Measurements from ENCODE around the gene BCL6.

The BCL6 gene

DNA sequence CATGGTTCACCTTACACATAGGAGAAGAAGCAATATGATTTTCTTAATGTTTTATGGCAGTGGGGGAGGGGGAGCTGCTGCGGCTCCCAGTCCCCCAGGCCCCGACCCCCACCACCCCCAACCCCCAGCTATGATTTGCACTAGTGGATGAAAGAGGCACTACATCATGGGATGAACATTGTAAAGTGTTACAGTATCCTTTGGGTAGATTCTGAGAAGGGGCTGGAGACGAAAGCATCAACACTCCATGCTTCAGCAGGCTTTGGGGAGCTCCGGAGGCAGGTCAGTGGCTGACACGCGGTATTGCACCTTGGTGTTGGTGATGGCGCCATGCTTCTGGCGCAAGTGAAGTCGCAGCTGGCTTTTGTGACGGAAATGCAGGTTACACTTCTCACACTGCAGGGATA lies 23.1 kb downstream of the BCL6 start:
- Histone ChIP-seq H2AFZ (ENCODE audit: low read length) (no peak overlapping the region), H3F3A (ENCODE audit: insufficient read depth, low read length) (peaks cover 59% of the 10 kb centered on the region), H3K9me3 (ENCODE audit: low read length) (no peaks in the 10 kb centered on the region), H3K79me2 (ENCODE audit: insufficient read depth, low read length) (no peaks in the 10 kb centered on the region), H4K20me1 (ENCODE audit: insufficient read depth, low read length) (no peaks in the 10 kb centered on the region), H3K27ac (ENCODE audit: low read depth, low read length, poor library complexity, severe bottlenecking) (peak overlapping the region; percentile 16), H3K4me1 (ENCODE audit: insufficient read depth, low read length, severe bottlenecking) (peaks cover 5% of the 10 kb centered on the region), H3K36me3 (ENCODE audit: insufficient read depth, low read length) (peaks cover 72% of the 10 kb centered on the region), H3K9me2 (ENCODE audit: low read depth, low read length) (no peaks in the 10 kb centered on the region), H3K27me3 (ENCODE audit: insufficient read depth, low read length) (no peaks in the 10 kb centered on the region), H3K4me2 (ENCODE audit: low read length) (no peak overlapping the region), H3K4me3 (ENCODE audit: low read depth, low read length, poor library complexity, severe bottlenecking) (no peak overlapping the region), H3K9ac (ENCODE audit: low read length) (no peak overlapping the region)
- no peak for TF ChIP-seq EZH2 (IDR thresholded peaks at IDR 0.05; ENCODE audit: borderline replicate concordance, low read length)
- TF ChIP-seq, protein P1, sequence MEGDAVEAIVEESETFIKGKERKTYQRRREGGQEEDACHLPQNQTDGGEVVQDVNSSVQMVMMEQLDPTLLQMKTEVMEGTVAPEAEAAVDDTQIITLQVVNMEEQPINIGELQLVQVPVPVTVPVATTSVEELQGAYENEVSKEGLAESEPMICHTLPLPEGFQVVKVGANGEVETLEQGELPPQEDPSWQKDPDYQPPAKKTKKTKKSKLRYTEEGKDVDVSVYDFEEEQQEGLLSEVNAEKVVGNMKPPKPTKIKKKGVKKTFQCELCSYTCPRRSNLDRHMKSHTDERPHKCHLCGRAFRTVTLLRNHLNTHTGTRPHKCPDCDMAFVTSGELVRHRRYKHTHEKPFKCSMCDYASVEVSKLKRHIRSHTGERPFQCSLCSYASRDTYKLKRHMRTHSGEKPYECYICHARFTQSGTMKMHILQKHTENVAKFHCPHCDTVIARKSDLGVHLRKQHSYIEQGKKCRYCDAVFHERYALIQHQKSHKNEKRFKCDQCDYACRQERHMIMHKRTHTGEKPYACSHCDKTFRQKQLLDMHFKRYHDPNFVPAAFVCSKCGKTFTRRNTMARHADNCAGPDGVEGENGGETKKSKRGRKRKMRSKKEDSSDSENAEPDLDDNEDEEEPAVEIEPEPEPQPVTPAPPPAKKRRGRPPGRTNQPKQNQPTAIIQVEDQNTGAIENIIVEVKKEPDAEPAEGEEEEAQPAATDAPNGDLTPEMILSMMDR (IDR thresholded peaks at IDR 0.05; ENCODE audit: low read length): 0 out of 2 replicates have a peak, but pooled peaks have one; percentile 24

DNA sequence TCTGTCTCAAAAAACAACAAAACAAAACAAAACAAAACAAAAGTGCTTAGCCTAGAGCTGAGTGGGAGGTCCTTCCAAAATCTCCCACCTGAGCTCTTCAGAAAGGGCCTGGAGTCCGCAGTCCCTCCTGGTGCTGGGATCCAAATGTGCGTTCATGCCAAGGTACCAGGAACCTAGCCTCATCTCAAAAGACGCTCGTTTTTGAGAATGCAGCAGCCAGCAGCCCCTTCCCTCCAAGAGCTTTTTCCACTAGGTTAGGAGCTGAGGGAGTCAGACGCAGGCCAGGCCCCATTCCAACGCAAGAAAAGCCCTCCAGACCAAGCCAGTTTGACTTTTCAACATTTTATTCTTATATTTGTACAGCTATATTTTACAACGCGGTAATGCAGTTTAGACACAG lies 24.2 kb downstream of the BCL6 start:
- Histone ChIP-seq H3K9me3 (ENCODE audit: low read length) (no peaks in the 10 kb centered on the region), H2AFZ (ENCODE audit: low read length) (no peak overlapping the region), H4K20me1 (ENCODE audit: insufficient read depth, low read length) (no peaks in the 10 kb centered on the region), H3F3A (ENCODE audit: insufficient read depth, low read length) (peaks cover 50% of the 10 kb centered on the region), H3K27me3 (ENCODE audit: insufficient read depth, low read length) (no peaks in the 10 kb centered on the region), H3K79me2 (ENCODE audit: insufficient read depth, low read length) (no peaks in the 10 kb centered on the region), H3K9me2 (ENCODE audit: low read depth, low read length) (no peaks in the 10 kb centered on the region), H3K9ac (ENCODE audit: low read length) (no peak overlapping the region), H3K4me1 (ENCODE audit: insufficient read depth, low read length, severe bottlenecking) (peaks cover 5% of the 10 kb centered on the region), H3K36me3 (ENCODE audit: insufficient read depth, low read length) (peaks cover 60% of the 10 kb centered on the region), H3K4me3 (ENCODE audit: low read depth, low read length, poor library complexity, severe bottlenecking) (no peak overlapping the region), H3K4me2 (ENCODE audit: low read length) (no peak overlapping the region), H3K27ac (ENCODE audit: low read depth, low read length, poor library complexity, severe bottlenecking) (peak overlapping the region; percentile 4)
- TF ChIP-seq EZH2 (IDR thresholded peaks at IDR 0.05; ENCODE audit: borderline replicate concordance, low read length): no peak
- TF ChIP-seq, protein P1 (IDR thresholded peaks at IDR 0.05; ENCODE audit: low read length): no peak

DNA sequence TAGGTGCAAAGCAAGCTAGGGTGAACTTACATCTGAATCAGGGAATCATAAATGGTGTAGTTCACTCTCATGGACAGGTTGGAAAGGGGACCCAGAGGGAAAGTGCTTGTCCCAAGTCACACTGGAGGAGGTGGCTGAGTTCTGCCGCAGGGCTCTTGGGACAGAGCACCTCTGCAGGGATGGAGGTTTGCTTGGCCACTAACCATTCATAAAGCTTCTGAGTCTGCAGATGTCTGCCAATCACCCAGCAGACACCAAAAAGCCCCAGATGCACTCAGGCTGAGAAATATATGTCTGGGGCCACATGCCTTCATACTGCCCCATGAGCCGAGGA lies 25.0 kb downstream of the BCL6 start:
- Histone ChIP-seq H3F3A (ENCODE audit: insufficient read depth, low read length) (peaks cover 45% of the 10 kb centered on the region), H3K79me2 (ENCODE audit: insufficient read depth, low read length) (no peaks in the 10 kb centered on the region), H3K9ac (ENCODE audit: low read length) (no peak overlapping the region), H3K27me3 (ENCODE audit: insufficient read depth, low read length) (no peaks in the 10 kb centered on the region), H3K9me2 (ENCODE audit: low read depth, low read length) (no peaks in the 10 kb centered on the region), H3K27ac (ENCODE audit: low read depth, low read length, poor library complexity, severe bottlenecking) (peak overlapping the region; percentile 50), H3K9me3 (ENCODE audit: low read length) (no peaks in the 10 kb centered on the region), H3K4me2 (ENCODE audit: low read length) (no peak overlapping the region), H4K20me1 (ENCODE audit: insufficient read depth, low read length) (no peaks in the 10 kb centered on the region), H3K36me3 (ENCODE audit: insufficient read depth, low read length) (peaks cover 53% of the 10 kb centered on the region), H3K4me3 (ENCODE audit: low read depth, low read length, poor library complexity, severe bottlenecking) (no peak overlapping the region), H2AFZ (ENCODE audit: low read length) (no peak overlapping the region), H3K4me1 (ENCODE audit: insufficient read depth, low read length, severe bottlenecking) (no peaks in the 10 kb centered on the region)
- TF ChIP-seq EZH2 (IDR thresholded peaks at IDR 0.05; ENCODE audit: borderline replicate concordance, low read length): no peak
- TF ChIP-seq, protein P1 (IDR thresholded peaks at IDR 0.05; ENCODE audit: low read length): no peak
